A549 (cell line): Measurements from ENCODE around the gene CNBP. TPM values are rescaled to one million over a fixed set of nuclear protein-coding genes. Genes with fewer than 3 reads are reported as not detected.
A peak's percentile ranks its signal among the peaks of the same experiment; 100 is the strongest.

Experiments
- ATAC-seq, 2 experiments: fragments of 200-7000 bp in 1 of 2; fragments of >200 bp in 1 of 2; cut with Nextera tagmentation in 1 of 2; cut with Tn5 transposase in 1 of 2; 3 replicates each; pipeline versions ENCODE4 v1.8.0 to v1.9.1; 2018 to 2020; ENCODE audit warnings: mild to moderate bottlenecking in 1 of 2, moderate library complexity in 1 of 2
- CTCF ChIA-PET: fragments of 300-600 bp; sonication (Branson Sonifier 250); formaldehyde crosslinking; extraction: SDS; loops from one replicate; lab custom pipeline; 2021; ENCODE audit warnings: antibody characterized with exemption, inconsistent platforms; lab: Yijun Ruan, JAX
- POLR2A ChIA-PET: fragments of 350-600 bp; formaldehyde crosslinking; extraction: SDS; loops from one replicate; lab custom pipeline; 2021; ENCODE audit warnings: antibody characterized with exemption, inconsistent platforms; lab: Yijun Ruan, JAX
- DNase-seq, 2 experiments: peaks; one replicate each; pipeline versions ENCODE4 v3.0.0 to v3.0.0-alpha.2; 2011 to 2016; ENCODE audit warnings: low read depth in 1 of 2, low spot score in 1 of 2
- FAIRE-seq: peaks from 2 replicates; lab custom pipeline; 2011; peaks lifted over from hg19 to GRCh38; lab: Jason Lieb, UNC
- H3K27ac ChIP-seq, 2 experiments: fragments of >200 bp; sonication (Bioruptor Twin); formaldehyde crosslinking; 3 replicates each; pipeline ENCODE4 v1.5.1; 2016 to 2017
- H3K4me1 ChIP-seq: fragments of >200 bp; sonication (Bioruptor Twin); formaldehyde crosslinking; 3 replicates; pipeline ENCODE4 v1.6.1; 2016
- H3K4me2 ChIP-seq: fragments of >200 bp; sonication (Bioruptor Twin); formaldehyde crosslinking; 3 replicates; pipeline ENCODE4 v1.6.1; 2016
- H3K4me3 ChIP-seq: fragments of >200 bp; sonication (Bioruptor Twin); formaldehyde crosslinking; 3 replicates; pipeline ENCODE4 v1.5.1; 2016
- H3K9me3 ChIP-seq: fragments of >200 bp; sonication (Bioruptor Twin); formaldehyde crosslinking; 3 replicates; pipeline ENCODE4 v1.6.1; 2016
- CHD2 ChIP-seq: fragments of 150-350 bp; IDR thresholded peaks from 2 replicates; pipeline ENCODE4 v1.6.1; 2014; ENCODE audit warnings: low read length; ENCODE audit not compliant: partially characterized antibody
- CHD4 ChIP-seq: fragments of 200-600 bp; sonication (generic); IDR thresholded peaks from 2 replicates; pipeline ENCODE4 v1.6.1; 2016; ENCODE audit warnings: antibody characterized with exemption, mild to moderate bottlenecking, borderline replicate concordance
- CTCF ChIP-seq: fragments of >200 bp; sonication (Bioruptor Twin); formaldehyde crosslinking; IDR thresholded peaks from 3 replicates; pipeline ENCODE4 v1.5.1; 2016
- ESRRA ChIP-seq: fragments of 150-350 bp; IDR thresholded peaks from 2 replicates; pipeline ENCODE4 v1.6.1; 2014; ENCODE audit warnings: mild to moderate bottlenecking, low read length, borderline replicate concordance
- FOSB ChIP-seq: fragments of 250-450 bp; sonication (Bioruptor Pico); IDR thresholded peaks from 2 replicates; pipeline ENCODE4 v1.5.0; 2020; ENCODE audit warnings: mild to moderate bottlenecking, moderate library complexity
- FOSL2 ChIP-seq, 2 experiments: fragments of 450-650 bp in 1 of 2; fragments of >200 bp in 1 of 2; sonication (Bioruptor Twin) in 1 of 2; formaldehyde crosslinking; IDR thresholded peaks; 2 replicates each; pipeline versions ENCODE4 v1.5.0 to v1.6.1; 2016 to 2020; ENCODE audit warnings: mild to moderate bottlenecking in 1 of 2, moderate library complexity in 1 of 2
- HES2 ChIP-seq: fragments of >200 bp; sonication (Bioruptor Twin); formaldehyde crosslinking; IDR thresholded peaks from 2 replicates; pipeline ENCODE4 v1.6.1; 2016
- HEYL ChIP-seq: fragments of 250-450 bp; sonication (Bioruptor Pico); IDR thresholded peaks from 2 replicates; pipeline ENCODE4 v1.8.0; 2021; ENCODE audit warnings: mild to moderate bottlenecking, moderate library complexity
- JUN ChIP-seq, 2 experiments: fragments of >200 bp; sonication (Bioruptor Twin); formaldehyde crosslinking; IDR thresholded peaks; 2 replicates in 1 of 2; 3 replicates in 1 of 2; pipeline ENCODE4 v1.6.1; 2016 to 2017
- KDM5A ChIP-seq: fragments of 200-600 bp; sonication (generic); IDR thresholded peaks from 2 replicates; pipeline ENCODE4 v1.6.1; 2016; ENCODE audit warnings: antibody characterized with exemption, mild to moderate bottlenecking
- MAFK ChIP-seq: fragments of 450-650 bp; IDR thresholded peaks from 2 replicates; pipeline ENCODE4 v1.6.1; 2014; ENCODE audit not compliant: partially characterized antibody
- MAX ChIP-seq: IDR thresholded peaks from 2 replicates; pipeline ENCODE4 v1.6.1; 2012
- MAZ ChIP-seq: fragments of 150-350 bp; IDR thresholded peaks from 2 replicates; pipeline ENCODE4 v1.6.1; 2014; ENCODE audit warnings: antibody characterized with exemption, low read depth, low read length, borderline replicate concordance
- NFE2L2 ChIP-seq: fragments of 150-350 bp; conservative IDR thresholded peaks from 2 replicates; pipeline ENCODE4 v1.6.1; 2014; ENCODE audit warnings: low read length
- PBX3 ChIP-seq: IDR thresholded peaks from 2 replicates; pipeline ENCODE4 v1.6.1; 2012
- RAD21 ChIP-seq, 2 experiments: fragments of >200 bp in 1 of 2; sonication (Bioruptor Twin) in 1 of 2; formaldehyde crosslinking in 1 of 2; IDR thresholded peaks in 1 of 2; conservative IDR thresholded peaks in 1 of 2; 2 replicates in 1 of 2; 3 replicates in 1 of 2; pipeline ENCODE4 v1.6.1; 2012 to 2018; ENCODE audit warnings: inconsistent platforms in 1 of 2
- RARB ChIP-seq: fragments of 250-450 bp; sonication (Bioruptor Pico); IDR thresholded peaks from 2 replicates; pipeline ENCODE4 v1.8.0; 2021; ENCODE audit warnings: mild to moderate bottlenecking, moderate library complexity
- REST ChIP-seq: fragments of 200-600 bp; sonication (generic); IDR thresholded peaks from 2 replicates; pipeline ENCODE4 v1.6.1; 2016; ENCODE audit warnings: antibody characterized with exemption, mild to moderate bottlenecking, moderate library complexity
- SMC3 ChIP-seq: fragments of >200 bp; sonication (Bioruptor Twin); formaldehyde crosslinking; IDR thresholded peaks from 3 replicates; pipeline ENCODE4 v1.6.1; 2018; ENCODE audit warnings: inconsistent platforms
- ZNF302 ChIP-seq: fragments of 250-450 bp; sonication (Bioruptor Pico); IDR thresholded peaks from 2 replicates; pipeline ENCODE4 v1.9.0; 2021; ENCODE audit warnings: inconsistent platforms, mild to moderate bottlenecking, moderate library complexity
- ZSCAN20 ChIP-seq: fragments of 250-450 bp; sonication (Bioruptor Pico); IDR thresholded peaks from 2 replicates; pipeline ENCODE4 v1.8.0; 2022; ENCODE audit warnings: mild to moderate bottlenecking, moderate library complexity
- WGBS: methylation state at CpG from one replicate; pipeline ENCODE4 v1.1.6; 2017; ENCODE audit errors: missing lambda C conversion rate; 5-methylcytosine and 5-hydroxymethylcytosine counted together
- polyA plus RNA-seq, 4 experiments: library from polyadenylated mRNA; depleted of rRNA in 3 of 4; stranded (reverse); fragments of >200 nt; fragmentation: RNase III in 1 of 4; extraction: RNeasy Plus Mini Kit Qiagen cat#74134 plus additional on column Dnase treatment in 1 of 4; gene quantifications; 2 replicates in 3 of 4; 3 replicates in 1 of 4; pipeline ENCODE4 v1.2.3, GENCODE V29; 2011 to 2017
- TF ChIP-seq, protein P1 (sequence below): fragments of 250-450 bp; sonication (Bioruptor Pico); IDR thresholded peaks from 2 replicates; pipeline ENCODE4 v1.5.0; 2020; ENCODE audit warnings: low read depth, mild to moderate bottlenecking, moderate library complexity
- TF ChIP-seq, protein P2 (sequence below): IDR thresholded peaks from 2 replicates; pipeline ENCODE4 v1.6.1; 2012; ENCODE audit warnings: low read depth, borderline replicate concordance

The CNBP gene
- polyA plus RNA-seq, 2 of the 4 experiments (the other 2 are of a cell fraction), result 312 to 365 TPM

- peaks cover 20% of the 10 kb centered on the region for H3K4me1 ChIP-seq
- 5% methylated on average over 5 of the region's 6 CpGs for WGBS
- peak overlapping the region; percentile 86 to 89 for H3K27ac ChIP-seq
- ChIA-PET CTCF (interaction anchor here (0.8 to 1.8 kb wide), 2 partner anchors 10 to 33 kb away, joined by 4 to 8 read pairs; no protein-coding TSS in a partner anchor), POLR2A (interaction anchor here (0.7 to 1.7 kb wide), 5 partner anchors 13 to 28 kb away, joined by 4 to 11 read pairs (median 6); partner anchors contain the start of gene CNBP)
- H3K4me3 ChIP-seq, result no peak overlapping the region
- FAIRE-seq (no peak), ATAC-seq (peak; percentile 99 to 100), DNase-seq (peak; percentile 82 to 96)
- H3K9me3 ChIP-seq, result no peaks in the 10 kb centered on the region
- peak overlapping the region; percentile 65 for H3K4me2 ChIP-seq
- TF ChIP-seq ZNF302 (CRISPR knock-in tag) (no peak), SMC3 (peak; percentile 20; the same call in 1 of the 3 replicates), KDM5A (no peak), JUN (IDR thresholded peaks at IDR 0.05) (0 out of 5 replicates have a peak, but pooled peaks have one; percentile 22 to 43), CTCF (no peak), CHD2 (no peak), RARB (CRISPR knock-in tag) (no peak), PBX3 (no peak), REST (no peak), CHD4 (no peak), FOSB (CRISPR knock-in tag) (no peak), NFE2L2 (peak; percentile 52; the same call in 1 of the 2 replicates), HEYL (no peak), MAFK (peak; percentile 99), RAD21 (conservative IDR thresholded peaks at IDR 0.05 in 1 of 2, IDR thresholded peaks at IDR 0.05 in 1 of 2) (peak in 1 of 2 experiments; percentile 40; a peak in 2 of 5 replicates), MAZ (no peak), HES2 (no peak), ESRRA (no peak), MAX (peak; percentile 61), ZSCAN20 (CRISPR knock-in tag) (no peak), FOSL2 (IDR thresholded peaks at IDR 0.05) (peak; percentile 51), FOSL2 (CRISPR knock-in tag; IDR thresholded peaks at IDR 0.05) (peak; percentile 87)
- TF ChIP-seq, protein P1, sequence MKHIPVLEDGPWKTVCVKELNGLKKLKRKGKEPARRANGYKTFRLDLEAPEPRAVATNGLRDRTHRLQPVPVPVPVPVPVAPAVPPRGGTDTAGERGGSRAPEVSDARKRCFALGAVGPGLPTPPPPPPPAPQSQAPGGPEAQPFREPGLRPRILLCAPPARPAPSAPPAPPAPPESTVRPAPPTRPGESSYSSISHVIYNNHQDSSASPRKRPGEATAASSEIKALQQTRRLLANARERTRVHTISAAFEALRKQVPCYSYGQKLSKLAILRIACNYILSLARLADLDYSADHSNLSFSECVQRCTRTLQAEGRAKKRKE, result no peak
- TF ChIP-seq, protein P2, sequence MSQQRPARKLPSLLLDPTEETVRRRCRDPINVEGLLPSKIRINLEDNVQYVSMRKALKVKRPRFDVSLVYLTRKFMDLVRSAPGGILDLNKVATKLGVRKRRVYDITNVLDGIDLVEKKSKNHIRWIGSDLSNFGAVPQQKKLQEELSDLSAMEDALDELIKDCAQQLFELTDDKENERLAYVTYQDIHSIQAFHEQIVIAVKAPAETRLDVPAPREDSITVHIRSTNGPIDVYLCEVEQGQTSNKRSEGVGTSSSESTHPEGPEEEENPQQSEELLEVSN, result peak; percentile 47; the same call in 1 of the 2 replicates
These were observed 28.1 kb upstream of the CNBP start for GRCh38 chr3:129211772-129212171.
